Stimulated activated CD8-positive, alpha-beta memory T cell treated with anti-CD3 and anti-CD28 coated beads, Interleukin-15, amount 100 ng/mL, for 24 hours (primary cell): ENCODE results near the gene SLC35B2.
A peak's percentile ranks its signal among the peaks of the same experiment; 100 is the strongest.
"Not testable (repeated sequence)": the region's sequence is repeated elsewhere in the genome, so short reads cannot be mapped to it uniquely, and the experiment has no call there.

Experiments
- DNase-seq: peaks from one replicate; pipeline ENCODE4 v3.0.0-alpha.2; 2020; ENCODE audit warnings: low read depth

Gene SLC35B2

DNA sequence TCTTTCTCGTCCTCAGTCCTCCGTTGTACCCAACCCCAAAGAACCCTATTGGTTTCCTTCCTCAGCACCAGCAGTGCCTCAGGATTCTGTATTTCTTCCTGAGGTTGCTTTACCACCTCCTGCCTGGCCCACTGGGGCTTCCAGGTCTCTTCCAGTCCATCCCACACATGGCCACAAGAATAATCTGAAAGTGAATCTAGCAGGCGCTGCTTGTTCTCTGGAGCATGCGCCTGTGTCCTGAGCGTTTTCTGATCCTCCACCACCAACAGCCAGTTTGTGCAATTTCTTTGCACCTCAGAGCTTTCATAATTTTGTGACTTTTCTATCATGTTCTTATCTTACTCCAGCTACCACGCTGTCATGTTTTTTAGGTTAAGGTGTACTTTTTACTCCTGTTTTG lies 22.1 kb downstream of the SLC35B2 start:
- no peak for DNase-seq

DNA sequence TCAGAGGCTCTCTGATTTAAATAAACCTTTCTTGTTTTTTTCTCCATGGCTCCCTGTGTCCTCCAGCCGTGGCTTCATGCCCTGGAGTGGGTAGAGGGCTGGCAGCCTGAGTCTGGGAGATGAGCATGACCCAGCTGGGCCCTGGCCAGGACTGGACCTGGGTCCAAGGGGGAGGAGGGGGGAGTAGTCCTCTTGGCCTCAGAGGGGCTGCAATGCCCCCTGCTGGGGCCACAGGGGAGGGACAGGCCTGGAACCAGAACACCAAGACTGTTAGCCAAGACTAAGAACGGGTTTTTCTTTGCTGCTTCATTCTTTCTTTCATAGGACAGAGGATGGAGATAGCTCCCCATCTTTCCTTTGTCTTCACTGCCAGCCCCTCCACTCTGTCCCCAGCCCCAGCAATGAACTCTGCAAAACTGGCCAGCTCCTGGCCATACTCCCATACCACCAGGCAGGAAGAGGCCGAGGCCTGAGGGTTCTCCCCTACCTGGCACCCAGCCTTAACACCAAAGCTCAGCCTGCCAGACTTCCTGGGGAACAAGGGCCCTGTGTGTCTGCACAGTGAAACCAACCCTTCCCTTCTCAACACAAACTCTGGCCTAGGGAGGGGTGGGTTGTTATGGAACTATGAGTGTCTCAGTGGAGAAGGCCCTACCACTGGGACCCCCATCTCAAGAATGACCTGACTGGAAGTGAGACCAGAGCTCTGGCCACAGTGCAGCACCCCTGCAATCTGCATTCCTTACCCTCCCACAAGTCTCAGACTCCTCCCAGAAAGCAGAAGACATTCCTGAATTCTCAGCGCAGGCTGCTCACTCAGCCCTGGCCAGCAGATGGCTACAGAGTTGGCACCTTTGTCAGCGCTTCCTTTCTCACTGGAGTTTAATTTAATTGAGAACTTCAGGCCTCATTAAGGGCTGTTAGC lies 23.0 kb downstream of the SLC35B2 start:
- DNase-seq = no peak

DNA sequence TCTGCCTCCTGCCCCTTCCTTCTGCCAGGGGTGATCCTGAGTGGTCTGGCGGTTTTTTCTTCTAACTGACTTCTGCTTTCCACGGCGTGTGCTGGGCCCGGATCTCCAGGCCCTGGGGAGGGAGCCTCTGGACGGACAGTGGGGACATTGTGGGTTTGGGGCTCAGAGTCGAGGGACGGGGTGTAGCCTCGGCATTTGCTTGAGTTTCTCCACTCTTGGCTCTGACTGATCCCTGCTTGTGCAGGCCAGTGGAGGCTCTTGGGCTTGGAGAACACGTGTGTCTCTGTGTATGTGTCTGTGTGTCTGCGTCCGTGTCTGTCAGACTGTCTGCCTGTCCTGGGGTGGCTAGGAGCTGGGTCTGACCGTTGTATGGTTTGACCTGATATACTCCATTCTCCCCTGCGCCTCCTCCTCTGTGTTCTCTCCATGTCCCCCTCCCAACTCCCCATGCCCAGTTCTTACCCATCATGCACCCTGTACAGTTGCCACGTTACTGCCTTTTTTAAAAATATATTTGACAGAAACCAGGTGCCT lies 23.7 kb downstream of the SLC35B2 start:
- DNase-seq = no peak

DNA sequence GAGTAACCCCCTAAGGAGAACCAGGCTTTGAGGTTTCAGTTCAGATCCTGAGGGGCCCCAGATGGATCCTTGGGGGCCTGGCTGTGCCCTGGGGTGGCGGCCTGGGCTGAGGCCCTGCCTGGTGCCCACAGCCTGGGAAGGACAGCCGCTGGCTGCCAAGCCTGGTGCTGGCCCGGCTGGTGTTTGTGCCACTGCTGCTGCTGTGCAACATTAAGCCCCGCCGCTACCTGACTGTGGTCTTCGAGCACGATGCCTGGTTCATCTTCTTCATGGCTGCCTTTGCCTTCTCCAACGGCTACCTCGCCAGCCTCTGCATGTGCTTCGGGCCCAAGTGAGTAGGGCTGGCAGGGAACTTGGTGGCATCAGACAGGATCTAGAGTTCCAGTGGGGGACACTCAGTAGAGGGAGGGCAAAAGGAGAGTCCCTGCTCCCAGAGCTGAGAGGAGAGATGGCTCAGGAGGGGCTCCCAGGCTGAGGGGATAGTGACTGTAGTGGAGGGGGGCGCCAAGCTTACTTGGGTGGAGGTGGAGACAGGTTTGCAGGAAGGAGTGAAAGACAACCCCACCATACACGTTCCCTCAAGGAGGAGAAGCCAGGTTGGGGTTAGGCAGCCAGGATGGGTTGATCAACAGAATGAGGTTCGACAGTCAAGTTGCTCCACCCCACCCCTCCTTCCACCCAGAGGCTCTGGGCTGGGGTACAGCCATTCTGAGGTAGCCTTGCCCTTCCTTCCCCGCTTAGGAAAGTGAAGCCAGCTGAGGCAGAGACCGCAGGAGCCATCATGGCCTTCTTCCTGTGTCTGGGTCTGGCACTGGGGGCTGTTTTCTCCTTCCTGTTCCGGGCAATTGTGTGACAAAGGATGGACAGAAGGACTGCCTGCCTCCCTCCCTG lies 24.4 kb downstream of the SLC35B2 start:
- DNase-seq = no peak

DNA sequence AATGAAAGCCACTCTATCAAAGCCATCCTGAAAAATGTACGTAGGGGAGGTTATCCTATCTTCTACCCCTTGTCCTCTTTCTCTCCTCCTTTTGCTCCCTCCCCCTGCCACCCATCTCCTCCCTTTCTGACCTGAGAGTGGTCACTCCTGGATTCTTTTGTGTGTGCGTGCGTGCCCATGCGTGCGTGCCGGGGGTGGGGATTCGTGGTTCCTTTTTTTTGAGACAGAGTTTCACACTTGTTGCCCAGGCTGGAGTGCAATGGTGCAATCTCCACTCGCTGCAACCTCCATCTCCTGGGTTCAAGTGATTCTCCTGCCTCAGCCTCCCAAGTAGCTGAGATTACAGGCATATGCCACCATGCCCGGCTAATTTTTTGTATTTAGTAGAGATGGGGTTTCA lies 25.9 kb downstream of the SLC35B2 start:
- not testable (repeated sequence) for DNase-seq

DNA sequence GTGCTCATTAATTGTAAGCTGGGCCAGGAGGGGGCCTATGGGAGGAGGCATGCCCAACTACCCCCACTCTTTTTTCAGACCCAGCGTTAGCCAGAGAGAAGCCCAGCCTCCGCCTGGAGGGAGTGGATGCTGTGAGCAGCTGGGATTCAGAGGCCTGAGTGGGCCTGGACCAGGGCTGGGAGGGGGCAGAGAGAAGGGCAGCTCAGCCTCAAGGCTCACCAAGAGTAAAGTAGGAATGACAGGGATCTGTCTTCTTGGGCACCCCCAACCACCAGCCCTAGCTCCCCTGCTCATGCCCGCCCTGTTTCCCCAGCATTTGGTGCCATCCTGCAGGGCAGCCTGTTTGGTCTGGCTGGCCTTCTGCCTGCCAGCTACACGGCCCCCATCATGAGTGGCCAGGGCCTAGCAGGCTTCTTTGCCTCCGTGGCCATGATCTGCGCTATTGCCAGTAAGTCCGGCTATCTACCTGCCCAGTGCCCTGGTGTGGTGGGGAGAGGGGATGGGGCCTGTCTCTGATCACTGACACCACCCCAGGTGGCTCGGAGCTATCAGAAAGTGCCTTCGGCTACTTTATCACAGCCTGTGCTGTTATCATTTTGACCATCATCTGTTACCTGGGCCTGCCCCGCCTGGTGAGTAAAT lies 27.2 kb downstream of the SLC35B2 start:
- DNase-seq = no peak

DNA sequence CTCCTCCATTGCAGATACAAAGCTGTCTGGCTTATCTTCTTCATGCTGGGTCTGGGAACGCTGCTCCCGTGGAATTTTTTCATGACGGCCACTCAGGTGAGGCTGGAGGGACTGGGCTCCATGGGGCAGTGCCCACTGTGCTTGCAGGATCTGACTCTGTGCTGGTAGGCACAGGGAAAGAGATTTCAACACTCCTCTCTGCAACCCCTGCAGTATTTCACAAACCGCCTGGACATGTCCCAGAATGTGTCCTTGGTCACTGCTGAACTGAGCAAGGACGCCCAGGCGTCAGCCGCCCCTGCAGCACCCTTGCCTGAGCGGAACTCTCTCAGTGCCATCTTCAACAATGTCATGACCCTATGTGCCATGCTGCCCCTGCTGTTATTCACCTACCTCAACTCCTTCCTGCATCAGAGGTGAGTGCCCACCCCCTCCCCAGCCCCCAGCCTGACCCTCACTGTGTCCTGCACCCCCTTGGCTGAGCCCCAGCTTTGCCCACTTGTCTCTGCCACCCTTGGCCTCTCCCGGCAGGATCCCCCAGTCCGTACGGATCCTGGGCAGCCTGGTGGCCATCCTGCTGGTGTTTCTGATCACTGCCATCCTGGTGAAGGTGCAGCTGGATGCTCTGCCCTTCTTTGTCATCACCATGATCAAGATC lies 27.8 kb downstream of the SLC35B2 start:
- no peak for DNase-seq

DNA sequence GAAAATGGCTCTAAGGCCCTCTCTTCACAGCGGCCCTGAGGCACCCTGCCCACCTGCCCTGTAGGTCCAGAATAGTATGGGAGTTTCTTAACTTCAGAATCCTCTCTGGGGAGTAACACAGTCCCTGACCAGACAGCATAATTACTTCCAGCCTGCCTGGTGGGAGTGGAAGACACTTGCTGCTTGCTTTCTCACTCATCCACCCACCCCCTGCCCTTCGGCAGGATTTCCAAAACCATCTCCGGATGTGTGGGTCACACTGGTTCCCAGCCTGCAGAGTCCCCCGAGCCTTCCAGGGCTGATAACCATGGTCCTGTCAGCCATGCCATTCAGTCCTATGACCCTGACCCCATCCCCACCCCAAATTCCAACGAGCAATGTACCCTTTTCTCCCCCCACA lies 28.5 kb downstream of the SLC35B2 start:
- no peak for DNase-seq

DNA sequence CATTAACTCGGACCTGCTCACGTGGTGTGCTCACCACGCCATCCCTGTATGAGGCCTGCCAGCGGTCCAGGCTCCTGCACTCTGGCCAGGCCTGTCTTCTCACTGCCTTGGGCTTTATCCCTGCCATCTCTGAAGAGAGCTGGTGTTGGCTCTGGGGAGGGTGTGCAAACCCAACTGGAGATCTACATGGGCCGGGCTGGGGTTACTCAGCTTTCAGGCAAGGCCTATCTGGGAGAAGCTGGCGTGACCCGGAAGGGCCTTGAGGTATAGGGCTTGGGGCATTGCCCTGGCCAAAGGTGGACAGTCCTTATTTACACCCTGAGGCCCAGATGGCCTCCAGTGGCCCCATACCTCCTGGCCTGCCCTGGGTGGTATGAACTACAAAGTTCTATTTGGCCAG lies 28.9 kb downstream of the SLC35B2 start:
- no peak for DNase-seq

DNA sequence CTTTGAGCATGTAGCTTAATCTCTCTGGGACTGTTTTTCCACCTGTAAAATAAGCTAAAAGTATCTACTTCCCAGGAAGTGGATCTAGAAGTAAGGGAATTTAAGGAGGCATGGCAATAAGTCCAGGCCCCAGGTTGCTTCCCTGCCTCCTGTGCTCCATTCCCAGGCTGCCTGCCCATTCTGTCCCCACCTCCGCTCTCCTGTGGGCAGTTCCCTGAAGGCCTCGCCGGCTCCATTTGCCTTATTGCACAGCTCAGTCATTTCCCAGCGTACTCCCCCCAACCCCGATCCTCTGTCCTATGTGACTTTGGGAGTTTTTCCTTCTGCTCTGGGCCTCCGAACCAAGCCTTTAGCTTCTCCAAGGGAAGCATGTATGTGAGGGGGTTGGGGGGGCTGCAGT lies 29.3 kb downstream of the SLC35B2 start:
- no peak for DNase-seq

DNA sequence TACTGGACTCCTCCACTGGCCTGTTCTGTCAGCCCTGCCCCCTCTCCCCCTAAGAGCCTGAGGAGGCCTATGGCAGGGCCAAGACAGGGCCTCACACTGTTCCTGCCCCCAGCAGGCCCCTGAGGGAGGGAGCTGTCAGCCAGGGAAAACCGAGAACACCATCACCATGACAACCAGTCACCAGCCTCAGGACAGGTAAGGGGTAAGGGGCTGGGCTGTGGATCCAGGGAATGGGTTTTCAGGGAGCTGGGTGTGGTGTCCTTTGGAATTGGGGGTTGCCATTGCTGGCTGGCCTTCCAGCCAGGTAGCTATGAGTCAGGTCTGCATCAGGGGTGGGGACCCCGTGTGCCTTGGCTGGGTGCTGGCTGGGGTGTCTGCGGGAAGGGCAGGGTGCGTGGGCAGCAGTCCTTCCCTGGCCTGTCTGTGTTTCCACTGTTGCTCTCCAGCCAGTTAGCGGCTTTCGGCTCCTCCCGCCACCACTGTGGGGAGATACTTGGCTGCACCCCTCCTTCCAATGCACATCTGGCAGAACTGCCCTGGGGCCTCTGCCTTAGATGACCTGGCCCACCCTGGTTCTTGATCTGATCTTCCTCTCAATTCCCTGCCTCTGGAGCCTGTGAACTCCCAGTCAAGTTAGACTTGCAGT lies 30.1 kb downstream of the SLC35B2 start:
- no peak for DNase-seq

DNA sequence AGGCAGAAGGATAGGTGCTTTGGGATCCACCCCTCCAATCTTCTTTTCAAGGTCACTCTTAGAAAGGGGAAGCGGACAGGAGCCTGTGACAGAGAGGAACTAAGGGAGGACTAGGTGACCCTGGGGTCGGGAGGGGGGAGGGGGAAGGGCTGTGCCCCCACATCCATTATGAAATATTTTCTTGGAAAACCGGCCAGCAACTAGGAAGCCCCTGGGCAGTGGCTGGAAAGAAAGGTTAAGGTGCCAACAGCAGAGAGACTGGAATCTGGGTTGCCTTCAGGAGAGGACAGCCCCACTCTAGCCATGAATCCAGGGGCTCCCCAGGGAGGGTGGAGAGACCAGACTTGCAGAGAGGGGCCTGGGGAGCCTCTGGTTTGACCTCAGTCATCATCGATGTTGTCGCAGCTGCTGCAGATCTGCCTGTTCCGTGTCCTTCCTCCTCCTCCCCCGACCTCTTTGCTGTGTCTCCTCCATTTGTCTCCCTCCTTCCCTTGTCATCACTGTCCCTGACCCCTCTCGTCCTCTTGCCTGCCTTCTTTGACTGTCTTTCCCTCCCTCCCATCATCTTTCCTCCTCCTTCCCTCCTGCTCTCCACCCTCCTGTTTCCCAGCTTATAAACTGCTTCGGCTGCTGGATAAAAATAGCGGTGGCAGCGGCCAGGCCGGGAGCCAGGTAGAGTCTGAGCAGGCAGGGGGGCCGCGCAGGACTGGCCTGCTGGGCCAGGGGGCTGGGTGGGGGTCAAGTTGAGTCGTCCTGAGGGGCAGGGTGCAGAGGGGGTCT lies 30.8 kb downstream of the SLC35B2 start:
- no peak for DNase-seq

DNA sequence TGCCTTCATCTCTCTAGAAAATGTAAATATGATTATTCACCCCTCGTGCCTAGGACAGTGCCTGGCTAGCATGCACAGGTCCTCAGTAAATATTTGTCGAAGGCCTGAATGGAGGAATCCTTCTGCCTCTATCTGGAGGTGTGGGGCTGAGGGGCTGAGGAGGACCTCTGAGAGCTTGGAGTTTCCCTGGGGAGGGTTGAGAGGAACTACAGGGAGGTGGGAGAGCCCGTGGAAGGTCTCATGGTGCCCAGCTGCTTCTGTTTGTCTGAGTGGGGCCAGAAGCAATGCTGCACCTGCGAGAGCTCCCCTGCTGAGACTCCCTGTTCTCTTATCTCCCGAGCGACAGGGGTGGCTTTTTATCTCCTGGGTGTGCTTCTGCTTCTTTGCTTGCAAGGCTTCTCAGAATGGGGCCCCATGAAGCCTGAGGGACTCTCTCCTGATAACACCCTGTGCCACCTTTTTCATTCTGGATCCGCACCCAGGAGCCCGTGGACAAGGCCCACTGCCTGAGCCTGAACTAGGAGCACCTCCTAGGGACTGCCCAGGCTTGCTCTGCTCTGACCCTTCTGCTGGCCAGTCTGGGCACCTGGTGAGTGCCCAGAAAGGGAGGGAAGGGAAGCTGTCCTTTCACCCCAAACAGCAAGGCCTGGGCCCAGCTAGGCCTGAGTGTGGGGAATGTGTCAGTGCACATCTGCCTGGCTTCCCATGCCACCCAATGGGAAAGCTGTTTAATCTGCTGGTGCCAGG lies 31.6 kb downstream of the SLC35B2 start:
- DNase-seq = no peak

DNA sequence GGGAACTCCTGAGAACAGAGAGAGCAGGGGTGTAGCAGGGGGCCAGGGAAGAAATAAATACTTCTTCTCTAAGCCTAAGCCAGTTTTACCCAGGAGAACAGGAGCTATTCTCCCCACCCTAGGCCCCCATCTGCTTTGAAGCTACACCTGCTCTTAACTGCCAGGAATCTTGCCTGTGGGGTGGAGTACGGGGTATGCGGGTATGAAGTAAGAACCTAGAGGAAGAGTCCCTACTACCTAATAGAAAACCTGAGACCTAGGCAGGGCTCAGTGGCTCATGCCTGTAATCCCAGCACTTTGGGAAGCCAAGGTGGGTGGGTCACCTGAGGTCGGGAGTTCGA lies 32.4 kb downstream of the SLC35B2 start:
- no peak for DNase-seq

DNA sequence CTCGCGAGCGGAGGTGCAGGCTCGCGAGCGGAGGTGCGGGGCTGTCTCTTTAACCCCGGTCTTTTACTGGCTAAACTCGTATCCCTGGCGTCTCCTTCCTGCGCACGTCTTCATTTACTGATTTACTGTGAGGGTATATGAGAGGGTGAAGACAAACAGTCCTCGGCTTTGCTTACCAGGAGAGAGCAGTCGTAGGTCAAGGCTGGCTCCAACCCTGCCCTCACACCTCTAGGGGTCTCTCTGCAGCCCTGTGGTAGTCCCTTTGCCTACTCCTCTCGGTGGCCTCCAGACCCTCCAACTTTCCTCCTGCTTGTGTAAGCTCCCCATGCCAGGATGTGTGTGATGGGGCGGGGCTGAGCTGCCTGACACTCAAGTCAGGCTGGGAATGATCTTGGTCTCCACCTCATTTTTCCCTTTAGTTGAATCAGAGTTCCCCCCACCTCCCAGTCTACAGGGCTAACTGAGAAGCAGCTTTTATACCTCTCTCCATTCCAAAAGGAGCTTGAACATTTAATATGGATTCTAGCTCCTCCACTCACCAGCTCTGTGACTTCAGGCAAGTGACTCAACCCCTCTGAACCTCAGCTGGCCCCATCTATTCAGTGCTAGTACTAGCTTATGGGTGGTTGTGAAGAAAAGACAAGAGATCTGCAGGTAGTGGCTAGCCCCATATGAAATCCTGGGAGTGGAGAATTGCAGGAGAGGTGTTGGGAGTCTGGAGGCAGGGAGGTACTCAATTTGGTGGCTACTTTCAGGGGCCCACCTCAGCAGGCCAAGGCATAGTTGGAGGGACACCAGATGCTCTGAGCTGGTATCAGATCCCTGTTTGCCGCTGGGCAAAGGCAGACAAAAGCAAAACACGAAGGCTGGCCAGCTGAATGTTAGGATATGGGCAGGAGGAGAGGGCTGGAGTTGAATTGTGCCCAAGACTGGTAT lies 33.0 kb downstream of the SLC35B2 start:
- DNase-seq = no peak

DNA sequence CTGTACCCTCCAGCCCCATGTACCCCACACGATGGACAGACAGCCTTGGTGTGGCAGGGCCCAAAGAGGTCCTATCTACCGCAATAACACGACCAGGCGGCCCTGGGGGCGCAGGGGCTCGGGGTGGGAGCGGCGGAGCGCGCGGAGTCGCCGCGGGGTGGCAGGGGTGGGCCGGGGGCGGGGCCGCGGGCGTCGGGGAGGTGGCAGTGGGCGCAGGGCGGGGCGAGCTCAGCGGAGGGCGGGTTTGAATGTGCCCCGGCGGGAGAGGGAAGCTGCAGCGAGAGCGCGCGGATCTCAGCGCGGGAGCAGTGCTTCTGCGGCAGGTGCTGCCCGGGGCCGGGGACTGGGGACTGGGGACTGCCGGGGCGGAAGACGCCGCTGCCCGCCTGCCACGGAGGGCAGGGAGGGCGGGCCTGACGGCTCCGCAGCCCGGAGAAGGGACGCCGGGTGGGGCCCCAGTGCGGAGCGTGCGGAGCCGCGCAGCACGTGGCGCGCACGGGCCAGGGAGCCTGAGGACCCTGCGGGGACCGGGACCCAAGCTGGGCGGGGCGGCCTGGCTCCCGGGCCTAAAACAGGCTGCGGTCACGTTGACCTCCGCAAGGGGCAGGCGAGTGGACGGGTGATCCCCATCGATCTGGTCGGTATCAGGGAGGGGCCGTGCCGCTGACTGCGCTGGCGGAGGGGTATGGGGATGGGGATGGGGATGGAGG lies 33.9 kb downstream of the SLC35B2 start, which contains the start of gene SLC29A1:
TSS of gene SLC29A1 (plus strand) at position 277 of the 710 bp plus-strand sequence. CDS start 3,719 bp downstream, outside the sequence.
- DNase-seq = peak; percentile 67

DNA sequence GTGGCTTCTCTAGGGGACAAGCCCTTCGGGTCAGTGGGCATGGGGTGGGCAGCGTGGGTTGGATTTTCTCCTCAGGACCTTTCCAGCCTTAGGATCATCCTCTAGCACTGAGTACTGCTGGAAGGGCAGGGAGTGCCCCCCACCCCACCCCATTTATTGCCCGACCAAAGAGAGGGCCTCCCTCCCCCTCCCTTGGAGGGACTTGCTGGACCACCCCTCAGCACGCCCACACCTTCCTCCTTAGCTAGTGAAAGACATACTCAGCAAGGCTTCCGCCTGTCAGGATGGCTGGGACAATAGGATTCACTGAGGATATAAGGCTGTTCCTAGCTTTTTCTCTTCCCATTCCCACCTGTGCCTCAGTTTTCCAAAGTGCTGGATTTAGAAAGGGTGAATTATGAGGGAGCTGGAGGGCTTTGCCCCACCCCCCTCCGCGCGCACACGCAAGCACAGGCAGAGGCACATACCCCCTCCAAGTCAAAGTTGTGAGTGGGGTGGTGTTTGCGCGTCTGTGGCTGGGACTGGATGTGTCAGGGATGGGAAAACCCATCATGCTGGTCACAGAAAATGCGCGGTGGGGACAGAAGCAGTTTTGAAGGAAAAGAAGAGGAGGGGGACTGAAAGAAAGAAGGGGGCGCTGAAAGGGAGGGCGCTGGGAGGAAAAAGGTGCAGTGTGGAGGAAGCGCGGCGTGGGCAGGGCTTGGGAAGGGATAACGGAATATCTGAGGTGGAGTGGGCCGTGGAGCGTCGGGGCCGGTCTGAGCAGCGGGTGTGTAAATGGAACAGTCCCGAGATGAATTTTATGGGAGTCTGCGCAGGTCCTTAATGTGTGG lies 34.6 kb downstream of the SLC35B2 start:
- no peak for DNase-seq
